H9 (cell line): ENCODE data around the gene TGIF1. TPM values are rescaled to one million over a fixed set of nuclear protein-coding genes. Genes with fewer than 3 reads are reported as not detected.

Experiments
- DNase-seq: peaks from one replicate; pipeline ENCODE4 v3.0.0-alpha.2; 2017
- H2AFZ ChIP-seq: one replicate; pipeline ENCODE4 v1.6.1; 2013; ENCODE audit warnings: mild to moderate bottlenecking, low read length, control low read depth, moderate library complexity
- H2AK5ac ChIP-seq: 2 replicates; pipeline ENCODE4 v1.6.1; 2013; ENCODE audit warnings: low read length, control low read depth, mixed read lengths; ENCODE audit not compliant: insufficient read length
- H2BK120ac ChIP-seq: one replicate; pipeline ENCODE4 v1.6.1; 2013; ENCODE audit warnings: low read depth, mild to moderate bottlenecking, low read length, control low read depth, inconsistent platforms; ENCODE audit not compliant: poor library complexity, severe bottlenecking
- H2BK12ac ChIP-seq: 2 replicates; pipeline ENCODE4 v1.6.1; 2013; ENCODE audit warnings: low read length, control low read depth, mixed read lengths, low read depth; ENCODE audit not compliant: insufficient read length
- H2BK15ac ChIP-seq: 2 replicates; pipeline ENCODE4 v1.6.1; 2013; ENCODE audit warnings: low read depth, low read length, control low read depth
- H2BK20ac ChIP-seq: one replicate; pipeline ENCODE4 v1.6.1; 2013; ENCODE audit warnings: low read depth, mild to moderate bottlenecking, low read length, control low read depth, inconsistent platforms; ENCODE audit not compliant: poor library complexity, severe bottlenecking
- H2BK5ac ChIP-seq: 2 replicates; pipeline ENCODE4 v1.6.1; 2013; ENCODE audit warnings: low read length, control low read depth, mixed read lengths; ENCODE audit not compliant: insufficient read length
- H3K14ac ChIP-seq: 2 replicates; pipeline ENCODE4 v1.6.1; 2013; ENCODE audit warnings: low read length, control low read depth; ENCODE audit not compliant: insufficient read depth
- H3K18ac ChIP-seq: 2 replicates; pipeline ENCODE4 v1.6.1; 2013; ENCODE audit warnings: low read depth, mild to moderate bottlenecking, mixed read lengths, low read length, control low read depth; ENCODE audit not compliant: insufficient read length
- H3K23ac ChIP-seq: 2 replicates; pipeline ENCODE4 v1.6.1; 2013; ENCODE audit warnings: low read length, control low read depth, mixed read lengths, low read depth; ENCODE audit not compliant: insufficient read length
- H3K23me2 ChIP-seq: 2 replicates; pipeline ENCODE4 v1.6.1; 2013; ENCODE audit warnings: low read depth, mild to moderate bottlenecking, mixed read lengths, low read length, control low read depth; ENCODE audit not compliant: insufficient read length, poor library complexity, severe bottlenecking
- H3K27ac ChIP-seq: 2 replicates; pipeline ENCODE4 v1.5.1; 2013; ENCODE audit warnings: low read length, control low read depth, mixed read lengths, low read depth; ENCODE audit not compliant: insufficient read length
- H3K27me3 ChIP-seq: 2 replicates; pipeline ENCODE4 v1.6.1; 2013; ENCODE audit warnings: low read length, control low read depth, inconsistent platforms; ENCODE audit not compliant: insufficient read depth
- H3K4ac ChIP-seq: 2 replicates; pipeline ENCODE4 v1.6.1; 2013; ENCODE audit warnings: low read depth, mild to moderate bottlenecking, control low read depth, inconsistent platforms, low read length, moderate library complexity
- H3K4me1 ChIP-seq: 2 replicates; pipeline ENCODE4 v1.6.1; 2013; ENCODE audit warnings: low read length, control low read depth, inconsistent platforms; ENCODE audit not compliant: insufficient read depth
- H3K4me2 ChIP-seq: 2 replicates; pipeline ENCODE4 v1.6.1; 2013; ENCODE audit warnings: low read length, control low read depth, mixed read lengths; ENCODE audit not compliant: insufficient read length, insufficient read depth
- H3K56ac ChIP-seq: 2 replicates; pipeline ENCODE4 v1.6.1; 2013; ENCODE audit warnings: low read depth, mild to moderate bottlenecking, mixed read lengths, low read length, control low read depth; ENCODE audit not compliant: insufficient read length
- H3K79me1 ChIP-seq: 2 replicates; pipeline ENCODE4 v1.6.1; 2013; ENCODE audit warnings: low read depth, mild to moderate bottlenecking, moderate library complexity, low read length, control low read depth, inconsistent platforms; ENCODE audit not compliant: insufficient read depth, poor library complexity, severe bottlenecking
- H3K79me2 ChIP-seq: 2 replicates; pipeline ENCODE4 v1.6.1; 2013; ENCODE audit warnings: low read length, control low read depth, inconsistent platforms; ENCODE audit not compliant: insufficient read depth
- H3K9ac ChIP-seq: 2 replicates; pipeline ENCODE4 v1.6.1; 2013; ENCODE audit warnings: low read length, control low read depth, mixed read lengths; ENCODE audit not compliant: insufficient read length; ENCODE audit errors: extremely low read depth
- H3K9me3 ChIP-seq: one replicate; pipeline ENCODE4 v1.6.1; 2013; ENCODE audit warnings: low read depth, low read length, inconsistent platforms; ENCODE audit not compliant: control insufficient read depth
- H3T11ph ChIP-seq: one replicate; pipeline ENCODE4 v1.6.1; 2013; ENCODE audit warnings: mild to moderate bottlenecking, low read length, control low read depth, inconsistent platforms
- H4K20me1 ChIP-seq: one replicate; pipeline ENCODE4 v1.6.1; 2013; ENCODE audit not compliant: control insufficient read depth, insufficient read length, insufficient read depth
- H4K5ac ChIP-seq: 2 replicates; pipeline ENCODE4 v1.6.1; 2013; ENCODE audit warnings: low read depth, mild to moderate bottlenecking, mixed read lengths, low read length, control low read depth; ENCODE audit not compliant: insufficient read length
- H4K8ac ChIP-seq: replicated peaks from 2 replicates; pipeline ENCODE4 v1.6.1; 2013; ENCODE audit warnings: low read length, control low read depth, mixed read lengths, low read depth; ENCODE audit not compliant: insufficient read length
- H4K91ac ChIP-seq: 2 replicates; pipeline ENCODE4 v1.6.1; 2013; ENCODE audit warnings: low read depth, mild to moderate bottlenecking, moderate library complexity, mixed read lengths, low read length, control low read depth; ENCODE audit not compliant: insufficient read length
- H3K27ac Mint-ChIP-seq, 3 experiments: 2 replicates in 2 of 3; 3 replicates in 1 of 3; pipeline ENCODE4 v1.8.0; 2020 to 2021; ENCODE audit warnings: mixed read lengths in 3 of 3, mild to moderate bottlenecking in 1 of 3, moderate library complexity in 1 of 3
- H3K27me3 Mint-ChIP-seq: 2 replicates; pipeline ENCODE4 v1.8.0; 2021; ENCODE audit warnings: low read depth, mild to moderate bottlenecking, moderate library complexity, mixed read lengths
- H3K36me3 Mint-ChIP-seq, 3 experiments: 2 replicates in 2 of 3; 3 replicates in 1 of 3; pipeline ENCODE4 v1.8.0; 2020 to 2021; ENCODE audit warnings: low read depth in 3 of 3, mixed read lengths in 3 of 3; ENCODE audit not compliant: insufficient read depth in 1 of 3
- H3K4me1 Mint-ChIP-seq, 2 experiments: 2 replicates each; pipeline ENCODE4 v1.8.0; 2020; ENCODE audit warnings: mixed read lengths in 2 of 2
- H3K4me3 Mint-ChIP-seq, 2 experiments: 2 replicates in 1 of 2; 3 replicates in 1 of 2; pipeline ENCODE4 v1.8.0; 2020 to 2021; ENCODE audit warnings: mild to moderate bottlenecking in 2 of 2, mixed read lengths in 2 of 2, moderate library complexity in 1 of 2
- H3K9me3 Mint-ChIP-seq, 2 experiments: 2 replicates in 1 of 2; 3 replicates in 1 of 2; pipeline ENCODE4 v1.8.0; 2020; ENCODE audit warnings: mild to moderate bottlenecking in 2 of 2, mixed read lengths in 2 of 2, moderate library complexity in 1 of 2
- whole genome bisulfite sequencing: extraction: QIAGEN DNeasy Blood & Tissue Kit; methylation state at CpG from one replicate; pipeline ENCODE4 v1.1.7; 2013; ENCODE audit warnings: missing lambda C conversion rate, low lambda C conversion rate, mixed read lengths; ENCODE audit not compliant: insufficient read length; ENCODE audit errors: extremely low coverage; 5-methylcytosine and 5-hydroxymethylcytosine counted together
- total RNA-seq: library from RNA; stranded (reverse); gene quantifications from 2 replicates; pipeline ENCODE4 v1.2.1, GENCODE V29; 2021
- TF ChIP-seq, protein P1 (sequence below): fragments of 200-600 bp; sonication (generic); conservative IDR thresholded peaks from 3 replicates; pipeline ENCODE4 v1.8.0; 2021; ENCODE audit warnings: antibody characterized with exemption, mild to moderate bottlenecking

The TGIF1 gene
- total RNA-seq, 1 experiment from 2014 or later = 261 TPM

DNA sequence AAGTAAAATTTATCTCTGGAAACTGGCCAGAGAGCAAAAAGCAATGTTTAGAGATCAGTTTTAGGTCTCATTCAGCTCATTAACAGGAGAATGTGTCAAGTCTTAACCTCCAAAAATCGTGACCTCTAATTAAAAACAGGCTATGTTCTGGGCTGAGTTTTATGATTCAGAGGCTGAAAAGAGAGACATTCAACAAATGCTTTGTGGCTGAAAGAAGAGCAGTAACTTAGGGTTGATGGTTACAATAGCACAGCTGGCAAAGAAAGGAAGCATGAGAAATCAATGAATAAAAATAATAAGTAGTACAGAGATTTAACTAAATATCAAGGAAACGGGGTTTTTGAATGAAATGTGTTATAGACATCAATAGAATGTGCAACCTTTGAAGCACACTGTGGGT lies 13.1 kb downstream of the TGIF1 start:
- no peak overlapping the region for H3K23ac ChIP-seq
- H4K8ac ChIP-seq = no peak overlapping the region
- no CpG with 5 or more reads among the region's 2 CpGs for WGBS

More for the DNA sequence above, 13.1 kb downstream of the TGIF1 start:
- Histone ChIP-seq H3K14ac (no peak overlapping the region), H3K27ac (no peak overlapping the region), H2BK12ac (no peak overlapping the region), H3K18ac (no peak overlapping the region), H3K56ac (no peak overlapping the region), H2BK120ac (no peak overlapping the region), H3T11ph (no peak overlapping the region), H4K20me1 (no peaks in the 10 kb centered on the region), H3K4me2 (no peak overlapping the region), H3K9me3 (no peaks in the 10 kb centered on the region), H2AFZ (no peak overlapping the region), H3K4me1 (peaks cover 12% of the 10 kb centered on the region), H3K23me2 (no peaks in the 10 kb centered on the region), H4K5ac (no peak overlapping the region), H3K27me3 (no peaks in the 10 kb centered on the region), H2BK5ac (no peak overlapping the region), H4K91ac (no peak overlapping the region), H3K79me2 (no peaks in the 10 kb centered on the region; the same call in 1 of the 2 replicates), H3K79me1 (no peaks in the 10 kb centered on the region), H3K4ac (no peak overlapping the region), H2AK5ac (no peak overlapping the region), H2BK15ac (no peak overlapping the region), H2BK20ac (no peak overlapping the region), H3K9ac (no peak overlapping the region)
- no peaks in the 10 kb centered on the region for H3K27me3 Mint-ChIP-seq
- H3K4me3 Mint-ChIP-seq = no peak overlapping the region
- peaks cover 20 to 46% (median 28%) of the 10 kb centered on the region in 3 experiments; a peak in 6 of 7 replicates for H3K36me3 Mint-ChIP-seq
- H3K4me1 Mint-ChIP-seq = peaks cover 50 to 57% of the 10 kb centered on the region in 2 experiments
- no peak for DNase-seq
- H3K27ac Mint-ChIP-seq = peak overlapping the region in 1 of 3 experiments; percentile 73; a peak in 2 of 7 replicates
- no peaks in the 10 kb centered on the region for H3K9me3 Mint-ChIP-seq
- TF ChIP-seq, protein P1, sequence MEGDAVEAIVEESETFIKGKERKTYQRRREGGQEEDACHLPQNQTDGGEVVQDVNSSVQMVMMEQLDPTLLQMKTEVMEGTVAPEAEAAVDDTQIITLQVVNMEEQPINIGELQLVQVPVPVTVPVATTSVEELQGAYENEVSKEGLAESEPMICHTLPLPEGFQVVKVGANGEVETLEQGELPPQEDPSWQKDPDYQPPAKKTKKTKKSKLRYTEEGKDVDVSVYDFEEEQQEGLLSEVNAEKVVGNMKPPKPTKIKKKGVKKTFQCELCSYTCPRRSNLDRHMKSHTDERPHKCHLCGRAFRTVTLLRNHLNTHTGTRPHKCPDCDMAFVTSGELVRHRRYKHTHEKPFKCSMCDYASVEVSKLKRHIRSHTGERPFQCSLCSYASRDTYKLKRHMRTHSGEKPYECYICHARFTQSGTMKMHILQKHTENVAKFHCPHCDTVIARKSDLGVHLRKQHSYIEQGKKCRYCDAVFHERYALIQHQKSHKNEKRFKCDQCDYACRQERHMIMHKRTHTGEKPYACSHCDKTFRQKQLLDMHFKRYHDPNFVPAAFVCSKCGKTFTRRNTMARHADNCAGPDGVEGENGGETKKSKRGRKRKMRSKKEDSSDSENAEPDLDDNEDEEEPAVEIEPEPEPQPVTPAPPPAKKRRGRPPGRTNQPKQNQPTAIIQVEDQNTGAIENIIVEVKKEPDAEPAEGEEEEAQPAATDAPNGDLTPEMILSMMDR = no peak
